A549 treated with Hydrocortisone at 1 μM for 4 hours (cell line): ENCODE measurements around the gene XPO1. TPM values are rescaled to one million over a fixed set of nuclear protein-coding genes. Genes with fewer than 3 reads are reported as not detected.

ENCODE experiments used
- total RNA-seq: library from RNA; stranded (reverse); fragments of 200-300 nt; extraction: Qiagen RNA extraction; gene quantifications from 5 replicates; pipeline ENCODE4 v1.2.3, GENCODE V29; 2022

Gene XPO1
- 94.4 to 157 TPM (median 120 TPM) in 5 replicates for total RNA-seq

GRCh38 chr2:61538200-61538919 is at the start of gene XPO1:
Gene XPO1 (minus strand): TSS chr2:61538356. CDS start chr2:61533897, 4,459 bp downstream.

GRCh38 chr2:61470965-61471904 is 66.9 kb downstream of the XPO1 start, which contains the start of gene USP34:
Gene USP34 (minus strand): TSS chr2:61471087. CDS start chr2:61470692, 395 bp downstream.

Other genes starting within 250 kb of the XPO1 start
- gene USP34, start 67.3 kb downstream of the XPO1 start, total RNA-seq, result 45.1 to 67.1 TPM (median 49.0 TPM) in 5 replicates